CD4-positive, alpha-beta T cell treated with Interleukin-15 for 4 hours (primary cell): ENCODE results near the gene CAPNS2.

Experiments
- DNase-seq: peaks from one replicate; pipeline ENCODE4 v3.0.0-alpha.2; 2020; ENCODE audit warnings: low spot score

CAPNS2 gene

DNA sequence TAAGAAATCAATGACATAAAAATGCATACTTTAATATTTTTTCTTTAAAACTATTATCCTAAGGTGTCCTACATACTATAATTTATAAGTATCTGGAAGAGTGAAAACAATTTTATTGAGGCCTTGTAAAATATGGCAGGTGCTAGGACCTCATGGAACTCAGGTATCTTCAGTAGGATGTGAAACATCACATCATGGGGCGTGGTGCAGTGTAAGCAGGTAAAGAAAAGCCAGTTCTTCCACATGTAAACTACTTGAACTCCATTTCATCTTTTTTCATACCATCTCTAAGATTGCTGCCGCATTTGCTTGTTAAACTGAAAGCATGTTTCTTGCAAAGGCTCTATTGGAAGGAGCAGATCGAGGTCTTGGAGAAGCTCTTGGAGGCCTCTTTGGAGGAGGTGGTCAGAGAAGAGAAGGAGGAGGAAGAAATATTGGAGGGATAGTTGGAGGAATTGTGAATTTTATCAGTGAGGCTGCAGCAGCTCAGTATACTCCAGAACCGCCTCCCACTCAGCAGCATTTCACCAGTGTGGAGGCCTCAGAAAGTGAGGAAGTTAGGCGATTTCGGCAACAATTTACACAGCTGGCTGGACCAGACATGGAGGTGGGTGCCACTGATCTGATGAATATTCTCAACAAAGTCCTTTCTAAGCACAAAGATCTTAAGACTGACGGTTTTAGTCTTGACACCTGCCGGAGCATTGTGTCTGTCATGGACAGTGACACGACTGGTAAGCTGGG is at the start of gene CAPNS2:
Gene CAPNS2 (plus strand): TSS at position 253 of the 744 bp plus-strand sequence. CDS start 73 bp downstream, at position 326.
- no peak for DNase-seq

DNA sequence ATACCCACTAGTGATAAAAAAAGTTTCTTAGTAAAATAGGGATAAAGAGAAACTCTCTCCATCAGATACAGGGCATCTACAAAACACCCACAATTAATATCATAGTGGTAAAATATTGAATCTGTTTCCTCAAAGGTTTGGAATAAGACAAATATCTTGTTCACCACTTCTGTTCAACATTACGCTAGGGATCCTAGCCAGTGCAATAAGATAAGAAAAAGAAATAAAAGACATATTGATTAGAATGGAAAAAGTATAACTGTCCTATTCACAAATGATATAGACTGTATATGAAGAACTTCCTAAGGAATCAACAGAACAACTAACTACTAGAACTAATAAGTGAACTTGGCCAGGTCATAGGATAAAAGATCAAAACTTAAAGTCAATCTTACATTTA is 44.7 kb upstream of the CAPNS2 start:
- DNase-seq = no peak

DNA sequence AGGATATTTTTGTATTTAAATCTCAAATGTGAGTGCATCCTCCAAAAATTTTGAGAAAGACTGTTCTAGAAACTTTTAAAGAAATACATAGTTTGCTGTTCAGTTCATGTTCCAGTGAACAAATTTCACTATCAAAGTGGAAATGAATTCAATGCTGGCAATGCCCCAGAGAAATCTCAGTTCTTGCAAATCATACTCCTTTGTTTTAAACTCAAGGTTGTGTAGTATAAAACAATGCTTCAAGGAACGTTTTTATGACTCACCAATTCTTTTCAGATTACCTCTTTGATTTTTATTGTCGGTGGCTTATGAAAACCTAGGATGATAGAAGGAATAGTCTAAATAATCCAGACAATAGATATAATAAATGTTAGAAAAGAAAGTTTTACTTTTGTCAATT is 40.0 kb upstream of the CAPNS2 start:
- DNase-seq = no peak

GRCh38 chr16:55527885-55528284 is 38.6 kb upstream of the CAPNS2 start:
- DNase-seq = no peak

- DNase-seq = no peak
Observed at GRCh38 chr16:55529018-55529417, 37.5 kb upstream of the CAPNS2 start.

GRCh38 chr16:55530316-55530856 is 36.1 kb upstream of the CAPNS2 start:
- DNase-seq = no peak

- DNase-seq = no peak
Observed at GRCh38 chr16:55532227-55532626, 34.3 kb upstream of the CAPNS2 start.

- DNase-seq = no peak
Observed at GRCh38 chr16:55534756-55535155, 31.7 kb upstream of the CAPNS2 start.

DNA sequence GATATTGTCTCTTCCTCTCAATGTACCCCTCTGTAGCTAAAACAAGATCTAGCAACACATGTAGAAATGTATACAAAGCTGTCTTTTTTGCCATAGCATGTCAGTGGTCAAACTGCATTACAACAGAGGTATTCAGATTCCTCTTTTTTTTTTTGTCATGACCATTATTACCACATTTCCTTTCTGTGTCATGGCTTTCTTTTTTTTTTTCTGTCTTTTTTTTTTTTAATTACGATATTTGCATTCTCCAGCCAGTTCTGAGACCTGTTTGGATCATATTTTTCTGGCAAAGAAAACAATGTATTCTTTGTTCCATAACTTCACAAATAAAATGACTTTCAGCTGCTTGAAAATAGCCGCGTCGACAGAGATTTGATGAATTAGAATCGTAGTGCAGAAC is 27.4 kb upstream of the CAPNS2 start:
- no peak for DNase-seq

DNA sequence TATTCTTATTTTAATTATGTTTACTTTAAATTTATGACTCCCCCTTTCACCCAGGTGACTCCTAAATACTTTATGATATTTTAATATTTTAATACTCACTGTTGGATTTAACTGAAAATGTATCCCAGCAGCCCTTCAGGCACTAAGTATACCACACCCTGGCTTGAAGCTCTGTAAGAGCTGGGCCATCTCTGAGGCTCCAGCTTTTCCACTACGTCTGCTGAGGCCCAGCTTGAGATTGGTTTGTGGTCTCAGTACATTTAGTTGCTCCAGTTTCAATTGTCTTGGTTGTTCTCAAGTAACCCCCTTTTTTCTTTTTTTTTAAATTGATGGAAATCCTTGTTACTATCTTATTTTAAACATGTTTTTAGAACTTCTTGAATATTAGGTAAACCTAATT is 27.0 kb upstream of the CAPNS2 start:
- no peak for DNase-seq

GRCh38 chr16:55540221-55540620 is 26.3 kb upstream of the CAPNS2 start:
- no peak for DNase-seq

- no peak for DNase-seq
Observed at GRCh38 chr16:55542459-55543082, 23.9 kb upstream of the CAPNS2 start.

- DNase-seq = no peak
Observed at GRCh38 chr16:55543472-55543871, 23.0 kb upstream of the CAPNS2 start.

DNA sequence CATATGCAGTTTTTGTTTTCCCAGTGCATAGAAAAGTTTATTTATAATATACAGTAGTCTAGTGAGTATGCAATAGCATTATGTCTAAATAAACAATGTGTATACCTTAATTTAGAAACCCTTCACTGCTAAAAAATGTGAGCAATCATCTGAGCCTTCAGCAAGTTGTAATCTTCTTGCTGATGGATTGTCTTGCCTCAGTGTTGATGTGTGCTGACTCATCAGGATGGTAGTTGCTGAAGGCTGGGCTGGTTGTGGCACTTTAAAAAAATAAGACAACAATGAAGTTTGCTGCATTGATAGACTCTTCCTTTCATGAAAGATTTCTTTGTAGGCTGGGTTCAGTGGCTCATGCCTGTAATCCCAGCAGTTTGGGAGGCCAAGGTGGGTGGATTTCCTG is 13.9 kb upstream of the CAPNS2 start:
- DNase-seq = no peak

DNA sequence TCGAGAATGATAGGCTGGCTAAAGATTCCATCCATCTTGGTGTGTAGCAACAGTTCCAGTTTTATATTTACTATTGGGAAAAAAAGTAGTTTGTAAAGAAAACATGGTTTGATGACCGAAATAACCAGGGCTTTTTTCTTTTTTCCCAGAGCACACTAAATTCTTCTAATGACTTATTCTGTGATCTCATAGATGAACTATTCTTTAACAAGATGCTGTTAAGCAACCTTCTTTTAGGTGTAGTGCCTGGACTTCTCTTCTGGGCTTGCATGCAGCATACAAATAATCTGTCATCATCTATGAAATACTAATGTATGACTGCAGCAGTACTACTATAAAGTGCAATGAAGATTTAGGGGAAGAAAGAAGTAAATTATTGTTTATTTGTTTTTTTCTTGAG is 11.0 kb upstream of the CAPNS2 start:
- DNase-seq = no peak

DNA sequence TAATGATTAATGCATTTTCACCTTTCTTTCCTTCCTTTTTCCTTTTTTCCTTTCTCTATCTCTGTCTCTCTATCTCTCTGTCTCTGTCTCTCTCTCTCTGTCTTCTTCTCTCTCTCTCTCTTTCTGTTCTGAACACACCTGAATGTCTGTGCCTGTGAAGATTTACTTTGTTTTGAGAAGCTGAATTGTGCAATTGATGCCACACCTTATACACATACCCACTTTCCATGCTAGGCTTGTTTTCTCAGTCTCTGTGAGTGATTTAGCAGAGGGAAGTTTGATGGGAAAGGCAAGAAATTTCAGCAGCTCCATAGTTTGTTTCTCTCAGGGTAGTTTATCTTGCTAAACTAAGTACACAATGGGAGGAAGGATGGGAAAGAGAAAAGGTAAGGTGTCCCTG is 9.3 kb upstream of the CAPNS2 start:
- DNase-seq = no peak

DNA sequence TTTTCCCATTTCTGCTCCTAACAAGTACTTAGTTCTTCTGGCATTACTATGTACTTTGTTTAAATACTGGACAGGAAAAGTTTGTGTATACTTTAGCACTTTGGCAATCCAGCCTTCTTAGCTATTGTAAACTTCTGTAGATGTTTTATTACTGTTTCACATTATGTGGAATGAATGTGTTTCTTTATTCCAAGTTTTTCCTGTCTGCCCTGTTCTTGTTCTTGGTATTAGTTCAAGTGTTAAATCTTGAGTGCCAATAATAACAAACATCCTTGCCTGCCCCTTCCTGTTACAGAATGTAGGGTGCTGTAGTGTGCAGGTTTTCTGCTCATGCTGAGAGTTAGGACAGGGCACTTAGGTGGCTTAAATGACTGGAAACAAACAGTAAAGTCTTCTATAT is 7.3 kb upstream of the CAPNS2 start:
- no peak for DNase-seq

- DNase-seq = no peak
Observed at GRCh38 chr16:55559933-55560516, 6.5 kb upstream of the CAPNS2 start.

GRCh38 chr16:55561319-55561848 is 5.1 kb upstream of the CAPNS2 start:
- DNase-seq = no peak

DNA sequence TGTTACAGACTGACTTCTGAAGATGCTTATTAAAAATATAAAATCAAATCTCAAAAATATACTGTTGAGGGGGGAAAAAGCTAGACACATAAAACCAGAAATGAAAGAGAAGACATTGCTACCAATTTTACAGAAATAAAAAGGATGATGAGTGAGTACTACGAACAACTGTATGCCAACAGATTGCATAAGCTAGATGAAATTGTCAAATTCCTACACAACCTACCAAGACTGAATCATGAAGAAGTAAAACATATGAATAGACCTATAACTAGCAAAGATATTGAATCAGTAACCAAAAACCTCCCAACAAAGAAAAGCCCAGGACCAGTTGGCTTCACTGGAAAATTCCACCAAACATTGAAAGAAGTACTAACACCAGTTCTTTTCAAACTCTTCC is 3.5 kb upstream of the CAPNS2 start:
- no peak for DNase-seq

- no peak for DNase-seq
Observed at GRCh38 chr16:55563797-55564196, 2.7 kb upstream of the CAPNS2 start.

GRCh38 chr16:55565086-55565485 is 1.4 kb upstream of the CAPNS2 start:
- DNase-seq = no peak

DNA sequence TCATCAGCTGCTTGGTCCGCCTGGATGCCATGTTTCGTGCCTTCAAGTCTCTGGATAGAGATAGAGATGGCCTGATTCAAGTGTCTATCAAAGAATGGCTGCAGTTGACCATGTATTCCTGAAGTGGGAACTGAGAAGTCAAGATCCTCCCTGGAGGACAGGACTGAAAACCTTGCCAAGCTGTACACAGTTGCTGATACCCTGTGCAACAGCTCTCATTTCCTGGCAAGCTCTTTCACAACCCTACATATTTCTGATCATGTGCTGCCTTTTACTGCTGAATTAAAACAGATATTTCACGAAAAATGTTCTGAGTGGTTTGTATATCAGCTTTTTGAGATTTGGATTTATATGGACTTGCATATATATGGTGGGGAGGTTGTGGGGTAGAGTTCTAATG is 898 bp downstream of the CAPNS2 start:
- no peak for DNase-seq
